Measurements from ENCODE around the gene NDUFB11.

Gene NDUFB11

DNA sequence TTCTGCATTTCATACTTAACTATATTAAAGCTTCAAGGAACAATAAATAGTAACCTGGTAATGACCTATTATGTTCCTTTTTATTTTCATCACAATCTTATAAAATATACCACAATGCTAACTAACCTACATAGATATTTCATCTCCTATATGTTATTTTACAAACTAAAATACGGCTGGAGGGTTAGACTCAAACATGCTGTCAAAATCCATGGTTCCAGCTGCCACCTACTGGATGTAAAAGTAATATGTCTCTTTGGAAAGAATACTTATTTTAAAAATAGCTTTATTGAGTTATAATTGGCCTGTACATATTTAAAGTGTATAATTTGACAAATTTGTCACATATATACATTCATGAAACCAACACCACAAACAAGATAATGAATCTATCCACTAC is 51.3 kb downstream of the NDUFB11 start:
- ChIA-PET POLR2A (ENCODE audit: low non-redundant PET) (no interaction called here), CTCF (interaction anchor here (0.7 to 1.3 kb wide), 5 partner anchors 12 to 405 kb away, joined by 3 to 8 read pairs (median 3); no protein-coding TSS in a partner anchor)
- TF ChIP-seq, protein P1, sequence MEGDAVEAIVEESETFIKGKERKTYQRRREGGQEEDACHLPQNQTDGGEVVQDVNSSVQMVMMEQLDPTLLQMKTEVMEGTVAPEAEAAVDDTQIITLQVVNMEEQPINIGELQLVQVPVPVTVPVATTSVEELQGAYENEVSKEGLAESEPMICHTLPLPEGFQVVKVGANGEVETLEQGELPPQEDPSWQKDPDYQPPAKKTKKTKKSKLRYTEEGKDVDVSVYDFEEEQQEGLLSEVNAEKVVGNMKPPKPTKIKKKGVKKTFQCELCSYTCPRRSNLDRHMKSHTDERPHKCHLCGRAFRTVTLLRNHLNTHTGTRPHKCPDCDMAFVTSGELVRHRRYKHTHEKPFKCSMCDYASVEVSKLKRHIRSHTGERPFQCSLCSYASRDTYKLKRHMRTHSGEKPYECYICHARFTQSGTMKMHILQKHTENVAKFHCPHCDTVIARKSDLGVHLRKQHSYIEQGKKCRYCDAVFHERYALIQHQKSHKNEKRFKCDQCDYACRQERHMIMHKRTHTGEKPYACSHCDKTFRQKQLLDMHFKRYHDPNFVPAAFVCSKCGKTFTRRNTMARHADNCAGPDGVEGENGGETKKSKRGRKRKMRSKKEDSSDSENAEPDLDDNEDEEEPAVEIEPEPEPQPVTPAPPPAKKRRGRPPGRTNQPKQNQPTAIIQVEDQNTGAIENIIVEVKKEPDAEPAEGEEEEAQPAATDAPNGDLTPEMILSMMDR (conservative IDR thresholded peaks at IDR 0.05; ENCODE audit: low read depth), result peak; percentile 40
- no peak overlapping the region for H3K27ac ChIP-seq
- peak; percentile 23 for DNase-seq (ENCODE audit: low spot score)
